Thymus (tissue), 11 donors: ENCODE results near the gene C13orf46. TPM values are rescaled to one million over a fixed set of nuclear protein-coding genes. Genes with fewer than 3 reads are reported as not detected.

Experiments
- DNase-seq, 9 donors: peaks; one replicate each; pipeline ENCODE4 v3.0.0-alpha.2; 2013; ENCODE audit warnings: low spot score in 9 of 9, low read depth in 6 of 9, missing footprints in 1 of 9
- H3K27ac ChIP-seq, 2 donors: one replicate each; pipeline ENCODE4 v1.5.1; 2013; ENCODE audit warnings: control low read depth in 1 of 2, low read depth in 1 of 2, low read length in 1 of 2, mild to moderate bottlenecking in 1 of 2, moderate library complexity in 1 of 2
- H3K27me3 ChIP-seq, 2 donors: one replicate each; pipeline ENCODE4 v1.5.1; 2013; ENCODE audit warnings: low read length in 1 of 2; ENCODE audit not compliant: control insufficient read depth in 2 of 2, insufficient read depth in 1 of 2
- H3K36me3 ChIP-seq, 2 donors: one replicate each; pipeline ENCODE4 v1.5.1; 2013; ENCODE audit warnings: low read length in 1 of 2, mild to moderate bottlenecking in 1 of 2, moderate library complexity in 1 of 2; ENCODE audit not compliant: control insufficient read depth in 2 of 2, insufficient read depth in 2 of 2
- H3K4me1 ChIP-seq, 2 donors: one replicate each; pipeline ENCODE4 v1.5.1; 2013; ENCODE audit warnings: low read length in 2 of 2; ENCODE audit not compliant: control insufficient read depth in 2 of 2, insufficient read depth in 2 of 2
- H3K4me3 ChIP-seq, 2 donors: one replicate each; pipeline ENCODE4 v1.5.1; 2013; ENCODE audit warnings: low read length in 2 of 2, control low read depth in 1 of 2, mild to moderate bottlenecking in 1 of 2
- H3K9me3 ChIP-seq, 2 donors: one replicate each; pipeline ENCODE4 v1.5.1; 2013; ENCODE audit warnings: low read length in 1 of 2, mild to moderate bottlenecking in 1 of 2; ENCODE audit not compliant: control insufficient read depth in 2 of 2, insufficient read depth in 1 of 2
- WGBS: extraction: QIAGEN DNeasy Blood & Tissue Kit; methylation state at CpG from one replicate; pipeline ENCODE4 v1.1.7; 2013; 5-methylcytosine and 5-hydroxymethylcytosine counted together
- polyA plus RNA-seq: library from polyadenylated mRNA; stranded (reverse); fragments of 200-250 nt; gene quantifications from one replicate; pipeline ENCODE4 v1.2.3, GENCODE V29; 2013
- total RNA-seq: library from RNA; stranded (reverse); fragments of 120-200 nt; gene quantifications from one replicate; pipeline ENCODE4 v1.2.4, GENCODE V29; 2013
- donor health status: healthy.

The C13orf46 gene
- total and polyA plus RNA-seq, 2 donors = 0.05 to 1.1 TPM

GRCh38 chr13:113962975-113963374, 10.9 kb downstream of the C13orf46 start:
- H3K4me1 ChIP-seq = no peaks in the 10 kb centered on the region
- no peaks in the 10 kb centered on the region for H3K36me3 ChIP-seq
- no peaks in the 10 kb centered on the region for H3K27me3 ChIP-seq
- no peak for DNase-seq
- H3K4me3 ChIP-seq = no peak overlapping the region
- 91% methylated on average over 16 of the region's 17 CpGs for WGBS
- no peak overlapping the region for H3K27ac ChIP-seq
- H3K9me3 ChIP-seq = peaks cover 2 to 25% of the 10 kb centered on the region in 2 donors

DNA sequence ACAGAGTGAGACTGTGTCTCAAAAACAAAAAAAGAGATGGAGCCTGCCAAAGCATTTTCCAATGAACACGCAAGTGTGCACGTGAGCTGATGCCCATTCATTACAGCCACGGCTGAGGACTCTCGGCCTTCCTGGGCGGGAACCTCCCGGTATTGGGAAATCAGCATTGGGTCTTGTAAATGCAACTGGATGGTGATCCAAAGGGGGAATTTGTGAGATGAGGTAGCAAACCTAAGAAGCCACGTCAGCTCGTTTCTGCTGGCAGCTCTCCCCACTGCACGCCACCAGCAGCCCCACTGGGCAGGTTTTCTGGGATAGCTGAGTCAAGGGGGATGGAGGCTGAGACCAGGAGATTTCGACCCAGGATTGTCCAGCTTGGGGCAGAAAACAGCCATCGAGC, 11.5 kb downstream of the C13orf46 start:
- Histone ChIP-seq H3K4me3 (no peak overlapping the region), H3K4me1 (no peaks in the 10 kb centered on the region), H3K27ac (no peak overlapping the region), H3K27me3 (no peaks in the 10 kb centered on the region), H3K36me3 (no peaks in the 10 kb centered on the region), H3K9me3 (peaks cover 2 to 25% of the 10 kb centered on the region in 2 donors)
- DNase-seq = no peak
- WGBS = 96% methylated on average over 11 of the region's 11 CpGs

- WGBS = 83% methylated on average over 6 of the region's 6 CpGs
Measured at GRCh38 chr13:113960276-113960948, 13.5 kb downstream of the C13orf46 start.

DNA sequence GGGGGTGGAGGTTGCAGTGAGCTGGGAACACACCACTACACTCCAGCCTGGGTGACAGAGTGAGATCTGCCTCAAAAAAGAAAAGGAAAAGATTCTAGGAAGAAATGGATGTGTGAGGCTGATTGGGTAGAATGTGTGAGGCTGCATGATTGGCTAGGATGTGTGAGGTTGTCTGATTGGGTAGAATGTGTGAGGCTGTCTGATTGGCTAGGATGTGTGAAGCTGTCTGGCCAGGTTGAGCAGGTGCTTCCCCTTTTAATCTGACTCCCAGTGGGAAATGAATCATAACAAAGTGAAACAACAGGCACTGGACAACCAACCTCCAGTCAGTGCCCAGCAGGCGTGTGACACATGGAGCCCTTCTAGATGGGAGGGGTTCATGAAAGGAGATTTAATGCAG, 14.7 kb downstream of the C13orf46 start:
- H3K4me3 ChIP-seq = no peak overlapping the region
- DNase-seq = no peak
- H3K4me1 ChIP-seq = no peaks in the 10 kb centered on the region
- 86% methylated on average over 1 of the region's 1 CpG for WGBS
- H3K36me3 ChIP-seq = no peaks in the 10 kb centered on the region
- H3K9me3 ChIP-seq = peaks cover 2 to 37% of the 10 kb centered on the region in 2 donors
- no peaks in the 10 kb centered on the region for H3K27me3 ChIP-seq
- H3K27ac ChIP-seq = no peak overlapping the region

More at GRCh38 chr13:113960276-113960948, 13.5 kb downstream of the C13orf46 start:
- Histone ChIP-seq H3K4me1 (no peaks in the 10 kb centered on the region), H3K27ac (no peak overlapping the region), H3K9me3 (peaks cover 2 to 31% of the 10 kb centered on the region in 2 donors), H3K27me3 (no peaks in the 10 kb centered on the region), H3K36me3 (no peaks in the 10 kb centered on the region), H3K4me3 (no peak overlapping the region)
- DNase-seq = no peak

DNA sequence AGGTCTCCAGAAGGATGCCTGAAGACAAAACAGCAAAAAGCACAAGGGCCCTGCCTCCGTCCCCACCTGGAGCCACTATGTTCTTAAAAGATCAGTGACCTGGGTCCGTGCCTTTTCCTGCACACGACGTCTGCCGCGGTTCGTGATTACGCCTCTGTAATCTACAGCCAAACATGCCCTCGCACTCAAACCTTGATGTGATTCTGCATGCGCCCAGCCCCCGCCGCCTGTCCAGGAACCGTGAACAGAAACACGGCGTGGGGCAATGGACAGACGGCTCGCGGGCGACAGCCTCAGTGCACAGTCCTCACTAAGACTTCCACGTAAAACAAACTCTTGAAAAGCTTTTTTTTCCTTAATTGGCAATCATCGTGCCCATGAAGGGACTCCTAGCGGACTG, 15.5 kb downstream of the C13orf46 start:
- H3K9me3 ChIP-seq = peaks cover under 1 to 37% of the 10 kb centered on the region in 2 donors
- no peaks in the 10 kb centered on the region for H3K36me3 ChIP-seq
- no peak overlapping the region for H3K27ac ChIP-seq
- WGBS = 97% methylated on average over 22 of the region's 22 CpGs
- H3K27me3 ChIP-seq = no peaks in the 10 kb centered on the region
- H3K4me3 ChIP-seq = no peak overlapping the region
- no peak for DNase-seq
- no peaks in the 10 kb centered on the region for H3K4me1 ChIP-seq

GRCh38 chr13:113956571-113956970, 17.3 kb downstream of the C13orf46 start:
- 96% methylated on average over 14 of the region's 14 CpGs for WGBS
- Histone ChIP-seq H3K27ac (no peak overlapping the region), H3K4me3 (no peak overlapping the region), H3K9me3 (peaks cover 0 to 40% of the 10 kb centered on the region in 2 donors), H3K27me3 (peaks cover 0 to 2% of the 10 kb centered on the region in 2 donors), H3K4me1 (no peaks in the 10 kb centered on the region), H3K36me3 (no peaks in the 10 kb centered on the region)
- no peak for DNase-seq

GRCh38 chr13:113955691-113956090, 18.2 kb downstream of the C13orf46 start:
- Histone ChIP-seq H3K27ac (no peak overlapping the region), H3K9me3 (peaks cover 0 to 40% of the 10 kb centered on the region in 2 donors), H3K27me3 (peaks cover 0 to 10% of the 10 kb centered on the region in 2 donors), H3K36me3 (no peaks in the 10 kb centered on the region), H3K4me3 (no peak overlapping the region), H3K4me1 (peaks cover 0 to 6% of the 10 kb centered on the region in 2 donors)
- DNase-seq = no peak
- WGBS = 94% methylated on average over 27 of the region's 27 CpGs

- Histone ChIP-seq H3K27me3 (peaks cover 0 to 10% of the 10 kb centered on the region in 2 donors), H3K36me3 (no peaks in the 10 kb centered on the region), H3K27ac (no peak overlapping the region), H3K9me3 (peaks cover 0 to 35% of the 10 kb centered on the region in 2 donors), H3K4me1 (peaks cover 0 to 6% of the 10 kb centered on the region in 2 donors), H3K4me3 (no peak overlapping the region)
- WGBS = 94% methylated on average over 29 of the region's 29 CpGs
- DNase-seq = no peak
Measured at GRCh38 chr13:113955235-113955634, 18.6 kb downstream of the C13orf46 start.

GRCh38 chr13:113954046-113954835, 19.6 kb downstream of the C13orf46 start:
- no peak overlapping the region for H3K4me3 ChIP-seq
- H3K27ac ChIP-seq = no peak overlapping the region
- no peaks in the 10 kb centered on the region for H3K36me3 ChIP-seq
- peaks cover 0 to 10% of the 10 kb centered on the region in 2 donors for H3K27me3 ChIP-seq
- WGBS = 91% methylated on average over 20 of the region's 20 CpGs
- no peak for DNase-seq
- peaks cover 0 to 6% of the 10 kb centered on the region in 2 donors for H3K4me1 ChIP-seq
- H3K9me3 ChIP-seq = peaks cover 0 to 29% of the 10 kb centered on the region in 2 donors
